Sigmoid colon (tissue), 7 donors: ENCODE measurements around the gene ASCL5. TPM values are rescaled to one million over a fixed set of nuclear protein-coding genes. Genes with fewer than 3 reads are reported as not detected.

ENCODE experiments used
- DNase-seq: peaks from one replicate; pipeline ENCODE4 v3.0.0-alpha.2; 2019
- H3K27ac ChIP-seq, 4 donors: fragments of 200-600 bp; sonication (generic); one replicate each; pipeline ENCODE4 v1.5.1; 2016 to 2019; ENCODE audit warnings: mild to moderate bottlenecking in 1 of 4
- H3K27me3 ChIP-seq, 3 donors: fragments of 200-600 bp; sonication (generic); one replicate each; pipeline ENCODE4 v1.5.1; 2019; ENCODE audit warnings: mild to moderate bottlenecking in 1 of 3
- H3K36me3 ChIP-seq, 4 donors: fragments of 200-600 bp; sonication (generic); one replicate each; pipeline ENCODE4 v1.5.1; 2016 to 2019
- H3K4me1 ChIP-seq, 4 donors: fragments of 200-600 bp; sonication (generic); one replicate each; pipeline ENCODE4 v1.5.1; 2017 to 2019
- H3K4me3 ChIP-seq, 4 donors: fragments of 200-600 bp; sonication (generic); one replicate each; pipeline ENCODE4 v1.5.1; 2017 to 2019; ENCODE audit warnings: mild to moderate bottlenecking in 2 of 4, moderate library complexity in 1 of 4
- H3K9me3 ChIP-seq, 4 donors: fragments of 200-600 bp in 3 of 4; sonication (generic) in 3 of 4; one replicate each; pipeline versions ENCODE4 v1.5.1 to v1.6.1; 2013 to 2019
- CTCF ChIP-seq, 4 experiments: fragments of 450-650 bp in 3 of 4; fragments of 200-600 bp in 1 of 4; IDR thresholded peaks; one replicate each; pipeline ENCODE4 v1.5.1; 2016 to 2019; ENCODE audit warnings: antibody characterized with exemption in 4 of 4, mild to moderate bottlenecking in 3 of 4, moderate library complexity in 2 of 4
- EP300 ChIP-seq, 4 donors: sonication (generic); formaldehyde crosslinking; IDR thresholded peaks; one replicate each; pipeline ENCODE4 v1.6.1; 2017; ENCODE audit warnings: antibody characterized with exemption in 4 of 4
- POLR2A ChIP-seq, 2 donors: fragments of 450-650 bp; IDR thresholded peaks; one replicate each; pipeline ENCODE4 v1.6.1; 2016; ENCODE audit warnings: antibody characterized with exemption in 2 of 2, mild to moderate bottlenecking in 2 of 2, moderate library complexity in 2 of 2
- POLR2AphosphoS5 ChIP-seq, 4 donors: sonication (generic); formaldehyde crosslinking; IDR thresholded peaks; one replicate each; pipeline ENCODE4 v1.6.1; 2017; ENCODE audit warnings: antibody characterized with exemption in 4 of 4
- WGBS, 2 donors: extraction: QIAGEN DNeasy Blood & Tissue Kit; methylation state at CpG; one replicate each; pipeline ENCODE4 v1.1.7; 2013; 5-methylcytosine and 5-hydroxymethylcytosine counted together
- intact Hi-C: fragments of 100-400 bp; cut with DNase I; formaldehyde crosslinking; loops from one replicate; pipeline ENCODE4 v1.15.1; 2023
- polyA plus RNA-seq, 3 donors: library from polyadenylated mRNA; stranded (reverse); fragments of 200-250 nt; gene quantifications; one replicate each; pipeline ENCODE4 v1.2.3, GENCODE V29; 2013
- total RNA-seq, 4 donors: library from RNA; depleted of rRNA; stranded (reverse); fragments of >200 nt; gene quantifications; one replicate each; pipeline ENCODE4 v1.1.0, GENCODE V29; 2016
- donor health status: healthy with polysubstance abuse.
- donor health status: Bipolar disorder and iron deficiency.
- donor health status: healthy.

The ASCL5 gene
- total and polyA plus RNA-seq, 7 donors: 0.06 TPM; not detected in 6

GRCh38 chr1:201140235-201140940 is 13.4 kb upstream of the ASCL5 start:
- TF ChIP-seq POLR2A (IDR thresholded peaks at IDR 0.05) (no peak), EP300 (IDR thresholded peaks at IDR 0.05) (no peak), CTCF (IDR thresholded peaks at IDR 0.05) (no peak), POLR2AphosphoS5 (IDR thresholded peaks at IDR 0.05) (no peak)
- H3K4me1 ChIP-seq: peaks cover 0 to 25% (median 19%) of the 10 kb centered on the region in 4 donors
- H3K27me3 ChIP-seq: no peaks in the 10 kb centered on the region
- H3K9me3 ChIP-seq: no peaks in the 10 kb centered on the region
- no peak overlapping the region for H3K4me3 ChIP-seq
- intact Hi-C loops: no loop called here
- WGBS, 2 donors: 82 to 88% methylated on average over 10 of the region's 10 CpGs
- peaks cover 19 to 71% (median 47%) of the 10 kb centered on the region in 4 donors for H3K36me3 ChIP-seq
- no peak overlapping the region for H3K27ac ChIP-seq
- DNase-seq: no peak

GRCh38 chr1:201139756-201140155 is 12.8 kb upstream of the ASCL5 start:
- TF ChIP-seq EP300 (IDR thresholded peaks at IDR 0.05) (no peak), POLR2AphosphoS5 (IDR thresholded peaks at IDR 0.05) (no peak), POLR2A (IDR thresholded peaks at IDR 0.05) (no peak), CTCF (IDR thresholded peaks at IDR 0.05) (no peak)
- Histone ChIP-seq H3K27ac (no peak overlapping the region), H3K4me1 (peaks cover 0 to 25% (median 19%) of the 10 kb centered on the region in 4 donors), H3K4me3 (no peak overlapping the region), H3K9me3 (no peaks in the 10 kb centered on the region), H3K36me3 (peaks cover 22 to 71% (median 45%) of the 10 kb centered on the region in 4 donors), H3K27me3 (no peaks in the 10 kb centered on the region)
- WGBS, 2 donors: 88 to 95% methylated on average over 9 of the region's 9 CpGs
- no peak for DNase-seq
- intact Hi-C loops: loop anchor here (10.0 kb wide), 1 partner anchor 85 kb away; no protein-coding TSS in a partner anchor

- Histone ChIP-seq H3K27ac (no peak overlapping the region), H3K9me3 (no peaks in the 10 kb centered on the region), H3K4me1 (peaks cover 0 to 25% (median 19%) of the 10 kb centered on the region in 4 donors), H3K4me3 (no peak overlapping the region), H3K36me3 (peaks cover 18 to 71% (median 44%) of the 10 kb centered on the region in 4 donors), H3K27me3 (no peaks in the 10 kb centered on the region)
- TF ChIP-seq EP300 (IDR thresholded peaks at IDR 0.05) (no peak), POLR2A (IDR thresholded peaks at IDR 0.05) (no peak), POLR2AphosphoS5 (IDR thresholded peaks at IDR 0.05) (no peak), CTCF (IDR thresholded peaks at IDR 0.05) (no peak)
- WGBS, 2 donors: 96 to 97% methylated on average over 5 of the region's 5 CpGs
- intact Hi-C loops: loop anchor here (10.0 kb wide), 1 partner anchor 85 kb away; no protein-coding TSS in a partner anchor
- no peak for DNase-seq
Measured at GRCh38 chr1:201139306-201139705, 12.3 kb upstream of the ASCL5 start.

GRCh38 chr1:201138311-201138840 is 11.4 kb upstream of the ASCL5 start:
- no peaks in the 10 kb centered on the region for H3K9me3 ChIP-seq
- WGBS, 2 donors: 87 to 89% methylated on average over 6 of the region's 6 CpGs
- DNase-seq: no peak
- intact Hi-C loops: loop anchor here (10.0 kb wide), 1 partner anchor 86 kb away; no protein-coding TSS in a partner anchor
- no peak overlapping the region for H3K4me3 ChIP-seq
- TF ChIP-seq CTCF (IDR thresholded peaks at IDR 0.05) (no peak), EP300 (IDR thresholded peaks at IDR 0.05) (no peak), POLR2A (IDR thresholded peaks at IDR 0.05) (no peak), POLR2AphosphoS5 (IDR thresholded peaks at IDR 0.05) (no peak)
- H3K36me3 ChIP-seq: peaks cover 10 to 69% (median 38%) of the 10 kb centered on the region in 4 donors
- H3K4me1 ChIP-seq: peaks cover 0 to 25% (median 19%) of the 10 kb centered on the region in 4 donors
- peak overlapping the region; percentile 64 to 79 (median 76) for H3K27ac ChIP-seq
- no peaks in the 10 kb centered on the region for H3K27me3 ChIP-seq
